ENCODE results near the gene CSF3. TPM values are rescaled to one million over a fixed set of nuclear protein-coding genes. Genes with fewer than 3 reads are reported as not detected.

Gene CSF3
- total and polyA plus RNA-seq, 2 donors (not counting 1 experiment from before 2014, with no cell fraction given): 0.09 TPM; not detected in 1

DNA sequence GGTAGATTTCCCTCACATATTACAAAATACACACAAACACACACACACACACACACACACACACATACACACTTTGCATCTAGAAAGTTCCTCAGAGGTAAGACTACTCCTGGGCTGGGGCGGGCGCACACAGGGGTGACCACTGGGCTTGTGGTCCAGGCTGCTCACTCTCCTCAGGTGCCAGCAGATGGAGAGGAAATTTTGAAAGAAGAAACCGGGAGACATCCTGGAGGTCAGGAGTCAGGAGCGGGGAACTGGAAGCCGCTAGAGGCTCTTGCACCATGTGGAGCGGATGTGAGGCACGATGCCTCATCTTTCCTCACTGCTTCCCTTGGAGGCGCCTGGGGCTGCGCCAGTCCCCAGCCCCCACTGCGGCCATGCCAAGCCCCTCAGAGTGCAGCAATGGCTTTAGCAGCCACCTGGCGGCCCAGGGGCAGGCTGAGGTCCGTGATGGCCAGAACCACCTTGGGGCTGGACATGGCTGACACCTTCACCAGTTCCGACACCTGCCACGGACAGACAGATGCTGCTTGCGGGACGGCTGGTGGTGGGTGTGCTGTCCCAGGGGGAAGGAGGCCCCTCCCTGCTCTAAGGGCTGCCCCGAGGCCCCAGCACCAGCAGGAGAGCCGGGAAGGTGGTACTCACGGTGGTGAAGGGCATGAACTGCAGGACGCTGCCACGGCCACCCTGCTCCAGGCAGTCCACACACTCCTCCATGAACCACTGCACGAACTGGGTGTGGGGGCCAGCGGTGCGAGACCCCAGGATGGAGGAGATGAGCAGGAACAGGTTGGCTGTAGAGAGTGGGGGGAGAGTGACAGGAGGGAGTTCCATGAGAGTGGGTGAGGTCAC, 4.1 kb downstream of the CSF3 start:
- CTCF ChIA-PET: interaction anchor here (0.8 to 2.5 kb wide), 3 partner anchors 8 to 92 kb away, joined by 4 to 9 read pairs (median 4); no protein-coding TSS in a partner anchor
- POLR2A ChIA-PET: no interaction called here

DNA sequence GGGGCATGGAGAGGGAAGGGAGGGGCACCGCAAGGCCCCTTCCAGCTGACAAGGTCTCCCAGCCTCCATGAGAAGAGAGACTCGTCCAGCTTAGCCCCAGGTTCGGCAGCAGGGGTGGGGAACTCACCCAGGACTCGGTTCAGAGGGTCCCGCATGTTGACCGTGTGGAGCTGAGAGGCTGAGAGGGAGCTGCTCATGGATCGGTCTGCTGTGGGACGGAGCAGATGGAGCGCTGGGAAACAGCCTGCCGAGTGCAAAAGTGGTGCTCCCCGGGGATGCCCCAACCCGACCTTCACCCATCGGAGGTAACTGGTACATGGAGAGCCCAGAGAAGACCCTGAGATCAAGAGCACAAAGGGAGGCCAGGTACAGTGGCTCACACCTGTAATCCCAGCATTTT, 4.9 kb downstream of the CSF3 start:
- no peaks in the 10 kb centered on the region for H3K4me1 Mint-ChIP-seq
- Histone ChIP-seq H3K36me3 (replicated peaks in 1 of 2; ENCODE audit: control extremely low read depth in 1 of 2, control insufficient read depth in 1 of 2, extremely low read depth in 1 of 2, insufficient read depth in 2 of 2, low read length in 1 of 2) (peaks cover 0 to 52% of the 10 kb centered on the region in 2 experiments), H2AFZ (ENCODE audit: insufficient read depth, low read depth, low read length, poor library complexity, severe bottlenecking) (no peak overlapping the region), H4K20me1 (ENCODE audit: control insufficient read depth, insufficient read depth, low read length, poor library complexity, severe bottlenecking) (no peaks in the 10 kb centered on the region), H3K27ac (ENCODE audit: low read length in 2 of 2) (no peak overlapping the region), H3K4me1 (ENCODE audit: control insufficient read depth in 2 of 2, insufficient read depth in 2 of 2, low read length in 2 of 2) (no peaks in the 10 kb centered on the region), H3K27me3 (replicated peaks in 1 of 4; ENCODE audit: control extremely low read depth in 1 of 4, control insufficient read depth in 3 of 4, insufficient read depth in 4 of 4, low read length in 3 of 4) (no peaks in the 10 kb centered on the region), H3K4me2 (replicated peaks; ENCODE audit: low read depth, low read length, poor library complexity, severe bottlenecking) (no peak overlapping the region), H3K79me2 (ENCODE audit: control insufficient read depth, insufficient read depth, low read length) (no peaks in the 10 kb centered on the region), H3K4me3 (ENCODE audit: control extremely low read depth in 1 of 5, extremely low read depth in 1 of 5, insufficient read depth in 1 of 5, low read depth in 2 of 5, low read length in 4 of 5) (no peak overlapping the region), H3K9me3 (ENCODE audit: control extremely low read depth in 1 of 3, control insufficient read depth in 2 of 3, insufficient read depth in 1 of 3, low read length in 2 of 3) (no peaks in the 10 kb centered on the region), H3K9ac (ENCODE audit: low read length) (no peak overlapping the region)
- H3K27ac Mint-ChIP-seq: no peak overlapping the region
- POLR2A ChIA-PET: no interaction called here
- TF ChIP-seq, protein P1, sequence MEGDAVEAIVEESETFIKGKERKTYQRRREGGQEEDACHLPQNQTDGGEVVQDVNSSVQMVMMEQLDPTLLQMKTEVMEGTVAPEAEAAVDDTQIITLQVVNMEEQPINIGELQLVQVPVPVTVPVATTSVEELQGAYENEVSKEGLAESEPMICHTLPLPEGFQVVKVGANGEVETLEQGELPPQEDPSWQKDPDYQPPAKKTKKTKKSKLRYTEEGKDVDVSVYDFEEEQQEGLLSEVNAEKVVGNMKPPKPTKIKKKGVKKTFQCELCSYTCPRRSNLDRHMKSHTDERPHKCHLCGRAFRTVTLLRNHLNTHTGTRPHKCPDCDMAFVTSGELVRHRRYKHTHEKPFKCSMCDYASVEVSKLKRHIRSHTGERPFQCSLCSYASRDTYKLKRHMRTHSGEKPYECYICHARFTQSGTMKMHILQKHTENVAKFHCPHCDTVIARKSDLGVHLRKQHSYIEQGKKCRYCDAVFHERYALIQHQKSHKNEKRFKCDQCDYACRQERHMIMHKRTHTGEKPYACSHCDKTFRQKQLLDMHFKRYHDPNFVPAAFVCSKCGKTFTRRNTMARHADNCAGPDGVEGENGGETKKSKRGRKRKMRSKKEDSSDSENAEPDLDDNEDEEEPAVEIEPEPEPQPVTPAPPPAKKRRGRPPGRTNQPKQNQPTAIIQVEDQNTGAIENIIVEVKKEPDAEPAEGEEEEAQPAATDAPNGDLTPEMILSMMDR (IDR thresholded peaks at IDR 0.05): no peak
- no peak for TF ChIP-seq EZH2 (IDR thresholded peaks at IDR 0.05; ENCODE audit: borderline replicate concordance, insufficient read depth, low read depth, low read length, poor library complexity, severe bottlenecking)
- ATAC-seq (ENCODE audit: low read depth): no peak
- intact Hi-C loops (cut with micrococcal nuclease): no loop called here
- no peak for DNase-seq
- no peaks in the 10 kb centered on the region for H3K27me3 Mint-ChIP-seq
- 96% methylated on average over 13 of the region's 13 CpGs for WGBS (ENCODE audit: insufficient coverage)
- H3K9me3 Mint-ChIP-seq (ENCODE audit: insufficient read depth): no peaks in the 10 kb centered on the region
- CTCF ChIA-PET: interaction anchor here (1.2 to 2.5 kb wide), 2 partner anchors 55 to 66 kb away, joined by 3 to 9 read pairs; no protein-coding TSS in a partner anchor
- no peak overlapping the region for H3K4me3 Mint-ChIP-seq

More for the DNA sequence above, 4.1 kb downstream of the CSF3 start:
- WGBS (ENCODE audit: insufficient coverage): 94% methylated on average over 21 of the region's 24 CpGs
- TF ChIP-seq, protein P1 (IDR thresholded peaks at IDR 0.05): no peak
- no peak for TF ChIP-seq EZH2 (IDR thresholded peaks at IDR 0.05; ENCODE audit: borderline replicate concordance, insufficient read depth, low read depth, low read length, poor library complexity, severe bottlenecking)
- DNase-seq (no peak), ATAC-seq (ENCODE audit: low read depth) (no peak)
- H3K9me3 Mint-ChIP-seq (ENCODE audit: insufficient read depth): no peaks in the 10 kb centered on the region
- Histone ChIP-seq H3K9ac (ENCODE audit: low read length) (no peak overlapping the region), H3K36me3 (replicated peaks in 1 of 2; ENCODE audit: control extremely low read depth in 1 of 2, control insufficient read depth in 1 of 2, extremely low read depth in 1 of 2, insufficient read depth in 2 of 2, low read length in 1 of 2) (peaks cover 0 to 51% of the 10 kb centered on the region in 2 experiments), H3K27me3 (replicated peaks in 1 of 4; ENCODE audit: control extremely low read depth in 1 of 4, control insufficient read depth in 3 of 4, insufficient read depth in 4 of 4, low read length in 3 of 4) (no peaks in the 10 kb centered on the region), H3K4me2 (replicated peaks; ENCODE audit: low read depth, low read length, poor library complexity, severe bottlenecking) (no peak overlapping the region), H2AFZ (ENCODE audit: insufficient read depth, low read depth, low read length, poor library complexity, severe bottlenecking) (no peak overlapping the region), H3K4me3 (ENCODE audit: control extremely low read depth in 1 of 5, extremely low read depth in 1 of 5, insufficient read depth in 1 of 5, low read depth in 2 of 5, low read length in 4 of 5) (no peak overlapping the region), H3K9me3 (ENCODE audit: control extremely low read depth in 1 of 3, control insufficient read depth in 2 of 3, insufficient read depth in 1 of 3, low read length in 2 of 3) (no peaks in the 10 kb centered on the region), H3K27ac (ENCODE audit: low read length in 2 of 2) (no peak overlapping the region), H3K4me1 (ENCODE audit: control insufficient read depth in 2 of 2, insufficient read depth in 2 of 2, low read length in 2 of 2) (no peaks in the 10 kb centered on the region), H3K79me2 (ENCODE audit: control insufficient read depth, insufficient read depth, low read length) (no peaks in the 10 kb centered on the region), H4K20me1 (ENCODE audit: control insufficient read depth, insufficient read depth, low read length, poor library complexity, severe bottlenecking) (no peaks in the 10 kb centered on the region)
- H3K4me1 Mint-ChIP-seq: no peaks in the 10 kb centered on the region
- H3K4me3 Mint-ChIP-seq: no peak overlapping the region
- no peaks in the 10 kb centered on the region for H3K27me3 Mint-ChIP-seq
- H3K27ac Mint-ChIP-seq: no peak overlapping the region
- intact Hi-C loops (cut with micrococcal nuclease): no loop called here

Data from B cell (primary cell).